Chondrocyte (in vitro differentiated cells): ENCODE measurements around the gene BOC. TPM values are rescaled to one million over a fixed set of nuclear protein-coding genes. Genes with fewer than 3 reads are reported as not detected.

ENCODE experiments used
- DNase-seq: peaks from one replicate; pipeline ENCODE4 v3.0.0; 2021; ENCODE audit warnings: mixed read lengths, low spot score
- H3K27ac Mint-ChIP-seq: one replicate; pipeline ENCODE4 v1.8.0; 2021; ENCODE audit warnings: mild to moderate bottlenecking, moderate library complexity, mixed read lengths; ENCODE audit not compliant: unreplicated experiment
- H3K27me3 Mint-ChIP-seq: 2 replicates; pipeline ENCODE4 v1.8.0; 2021; ENCODE audit warnings: low read depth, mixed read lengths
- H3K36me3 Mint-ChIP-seq: 2 replicates; pipeline ENCODE4 v1.8.0; 2021; ENCODE audit warnings: low read depth, mixed read lengths
- H3K4me1 Mint-ChIP-seq: 2 replicates; pipeline ENCODE4 v1.8.0; 2021; ENCODE audit warnings: low read depth, mild to moderate bottlenecking, mixed read lengths
- H3K4me3 Mint-ChIP-seq: one replicate; pipeline ENCODE4 v1.8.0; 2021; ENCODE audit warnings: mild to moderate bottlenecking, moderate library complexity, mixed read lengths; ENCODE audit not compliant: unreplicated experiment
- H3K9me3 Mint-ChIP-seq: 2 replicates; pipeline ENCODE4 v1.8.0; 2021; ENCODE audit warnings: low read depth, mixed read lengths
- total RNA-seq: library from RNA; stranded (reverse); gene quantifications from 3 replicates; pipeline ENCODE4 v1.2.1, GENCODE V29; 2021
- TF ChIP-seq, protein P1 (sequence below): fragments of 200-600 bp; sonication (generic); IDR thresholded peaks from 2 replicates; pipeline ENCODE4 v1.5.0; 2021; ENCODE audit warnings: antibody characterized with exemption, mild to moderate bottlenecking, moderate library complexity

BOC gene
- total RNA-seq, 1 donor from 2014 or later: 7.3 TPM

- peaks cover 8% of the 10 kb centered on the region for H3K36me3 Mint-ChIP-seq
- no peak for DNase-seq
- peak overlapping the region; percentile 75 for H3K4me3 Mint-ChIP-seq
- TF ChIP-seq, protein P1, sequence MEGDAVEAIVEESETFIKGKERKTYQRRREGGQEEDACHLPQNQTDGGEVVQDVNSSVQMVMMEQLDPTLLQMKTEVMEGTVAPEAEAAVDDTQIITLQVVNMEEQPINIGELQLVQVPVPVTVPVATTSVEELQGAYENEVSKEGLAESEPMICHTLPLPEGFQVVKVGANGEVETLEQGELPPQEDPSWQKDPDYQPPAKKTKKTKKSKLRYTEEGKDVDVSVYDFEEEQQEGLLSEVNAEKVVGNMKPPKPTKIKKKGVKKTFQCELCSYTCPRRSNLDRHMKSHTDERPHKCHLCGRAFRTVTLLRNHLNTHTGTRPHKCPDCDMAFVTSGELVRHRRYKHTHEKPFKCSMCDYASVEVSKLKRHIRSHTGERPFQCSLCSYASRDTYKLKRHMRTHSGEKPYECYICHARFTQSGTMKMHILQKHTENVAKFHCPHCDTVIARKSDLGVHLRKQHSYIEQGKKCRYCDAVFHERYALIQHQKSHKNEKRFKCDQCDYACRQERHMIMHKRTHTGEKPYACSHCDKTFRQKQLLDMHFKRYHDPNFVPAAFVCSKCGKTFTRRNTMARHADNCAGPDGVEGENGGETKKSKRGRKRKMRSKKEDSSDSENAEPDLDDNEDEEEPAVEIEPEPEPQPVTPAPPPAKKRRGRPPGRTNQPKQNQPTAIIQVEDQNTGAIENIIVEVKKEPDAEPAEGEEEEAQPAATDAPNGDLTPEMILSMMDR: peak; percentile 77
- H3K27ac Mint-ChIP-seq: peak overlapping the region; percentile 98
- H3K9me3 Mint-ChIP-seq: no peaks in the 10 kb centered on the region
- H3K27me3 Mint-ChIP-seq: no peaks in the 10 kb centered on the region
- H3K4me1 Mint-ChIP-seq: peaks cover 29% of the 10 kb centered on the region
Measured at GRCh38 chr3:113275929-113276750, 64.8 kb downstream of the BOC start.

DNA sequence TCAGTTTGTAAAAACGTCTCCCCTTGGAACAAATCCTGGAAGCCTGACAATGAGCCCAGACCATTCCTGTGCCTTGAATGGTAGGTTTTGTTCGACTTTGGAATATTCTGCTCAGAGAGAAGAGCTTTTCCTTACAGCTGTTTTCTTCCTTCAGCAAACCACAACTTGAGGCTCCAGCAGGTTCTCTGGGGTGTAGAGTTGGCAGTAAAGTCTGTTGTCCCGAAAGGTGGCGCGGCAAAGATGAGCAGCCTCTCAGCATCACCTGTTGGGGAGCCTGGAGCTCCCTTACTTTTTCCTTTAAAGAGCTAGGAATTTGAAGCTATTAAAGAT is 65.4 kb downstream of the BOC start:
- Mint-ChIP-seq H3K36me3 (peaks cover 8% of the 10 kb centered on the region), H3K4me3 (peak overlapping the region; percentile 75), H3K27ac (peak overlapping the region; percentile 98), H3K9me3 (no peaks in the 10 kb centered on the region), H3K4me1 (peaks cover 29% of the 10 kb centered on the region), H3K27me3 (no peaks in the 10 kb centered on the region)
- TF ChIP-seq, protein P1: no peak
- no peak for DNase-seq

GRCh38 chr3:113277414-113277813 is 66.1 kb downstream of the BOC start:
- DNase-seq: no peak
- Mint-ChIP-seq H3K27ac (no peak overlapping the region), H3K4me3 (no peak overlapping the region), H3K36me3 (peaks cover 6% of the 10 kb centered on the region), H3K27me3 (no peaks in the 10 kb centered on the region), H3K4me1 (peaks cover 29% of the 10 kb centered on the region), H3K9me3 (no peaks in the 10 kb centered on the region)
- TF ChIP-seq, protein P1: no peak

DNA sequence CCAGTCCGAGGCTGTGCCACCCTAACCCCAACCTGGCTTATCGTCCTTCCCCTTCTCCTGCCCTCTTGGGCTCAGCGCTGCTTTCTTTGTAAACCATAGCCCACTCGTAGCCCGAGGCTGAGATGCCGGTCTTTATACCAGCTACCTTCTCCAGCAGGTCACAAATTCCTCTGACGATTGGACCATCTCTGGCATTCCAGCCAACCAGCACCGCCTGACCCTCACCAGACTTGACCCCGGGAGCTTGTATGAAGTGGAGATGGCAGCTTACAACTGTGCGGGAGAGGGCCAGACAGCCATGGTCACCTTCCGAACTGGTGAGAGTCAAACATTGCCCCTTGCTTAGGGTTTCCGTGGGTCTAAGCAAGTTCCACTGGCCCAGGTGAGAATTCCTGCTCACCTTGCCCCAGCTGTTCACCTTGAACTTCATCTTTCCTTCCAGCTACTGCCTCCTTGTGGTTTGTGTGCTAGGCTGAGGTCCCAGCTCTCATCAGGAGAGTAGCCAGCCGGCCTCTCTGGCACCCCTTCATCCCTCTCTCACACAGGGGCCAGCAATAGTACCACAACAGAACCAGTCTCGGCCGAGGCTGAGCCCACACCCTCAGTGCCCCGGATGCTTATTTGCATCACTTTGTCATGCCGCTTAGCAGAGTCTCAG is 66.7 kb downstream of the BOC start:
- no peak overlapping the region for H3K27ac Mint-ChIP-seq
- H3K4me1 Mint-ChIP-seq: peaks cover 29% of the 10 kb centered on the region
- no peak overlapping the region for H3K4me3 Mint-ChIP-seq
- no peak for DNase-seq
- H3K27me3 Mint-ChIP-seq: no peaks in the 10 kb centered on the region
- no peaks in the 10 kb centered on the region for H3K9me3 Mint-ChIP-seq
- H3K36me3 Mint-ChIP-seq: peaks cover 8% of the 10 kb centered on the region
- TF ChIP-seq, protein P1: peak; percentile 23

- peaks cover 29% of the 10 kb centered on the region for H3K4me1 Mint-ChIP-seq
- no peak overlapping the region for H3K27ac Mint-ChIP-seq
- no peaks in the 10 kb centered on the region for H3K9me3 Mint-ChIP-seq
- TF ChIP-seq, protein P1: no peak
- peaks cover 8% of the 10 kb centered on the region for H3K36me3 Mint-ChIP-seq
- H3K4me3 Mint-ChIP-seq: no peak overlapping the region
- no peaks in the 10 kb centered on the region for H3K27me3 Mint-ChIP-seq
- DNase-seq: no peak
Measured at GRCh38 chr3:113278599-113278955, 67.2 kb downstream of the BOC start.
